Endothelial cell of umbilical vein (primary cell): ENCODE results near the gene ZAR1L. TPM values are rescaled to one million over a fixed set of nuclear protein-coding genes. Genes with fewer than 3 reads are reported as not detected.

ENCODE experiments used
- BruUV-seq: library from RNA; stranded (reverse); fragments of 400-500 nt; replicated peaks from 2 replicates; lab custom pipeline; 2021; lab: Mats Ljungman, UMichigan
- CTCF ChIA-PET: fragments of 300-600, 350-600 bp; sonication (Branson Sonifier 250); formaldehyde crosslinking; loops from one replicate; lab custom pipeline; 2021; ENCODE audit warnings: antibody characterized with exemption, inconsistent platforms; lab: Charles Lee
- POLR2A ChIA-PET: fragments of 300-600, 350-600 bp; sonication (Branson Sonifier 250); formaldehyde crosslinking; loops from one replicate; lab custom pipeline; 2021; ENCODE audit warnings: antibody characterized with exemption, inconsistent platforms; lab: Charles Lee
- DNase-seq: peaks from one replicate; pipeline ENCODE4 v3.0.0-alpha.2; 2011; ENCODE audit warnings: low read depth, low spot score
- FAIRE-seq: peaks from 2 replicates; lab custom pipeline; 2011; peaks lifted over from hg19 to GRCh38; lab: Jason Lieb, UNC
- H2AFZ ChIP-seq: 2 replicates; pipeline ENCODE4 v1.6.0; 2012; ENCODE audit warnings: low read depth, low read length, control low read depth, inconsistent platforms
- H3K27ac ChIP-seq: 2 replicates; pipeline ENCODE4 v1.5.1; 2011; ENCODE audit warnings: low read depth, mild to moderate bottlenecking, control low read depth, low read length, moderate library complexity; ENCODE audit not compliant: insufficient read depth
- H3K27me3 ChIP-seq, 2 experiments: 2 replicates each; pipeline versions ENCODE4 v1.6.0 to v1.6.1; 2011; ENCODE audit warnings: low read length in 2 of 2, mixed read lengths in 1 of 2; ENCODE audit not compliant: control insufficient read depth in 2 of 2, insufficient read depth in 2 of 2
- H3K36me3 ChIP-seq, 2 experiments: 2 replicates in 1 of 2; 3 replicates in 1 of 2; pipeline ENCODE4 v1.5.1; 2011; ENCODE audit warnings: low read length in 2 of 2, mild to moderate bottlenecking in 1 of 2, moderate library complexity in 1 of 2; ENCODE audit not compliant: control insufficient read depth in 2 of 2, insufficient read depth in 2 of 2; ENCODE audit errors: extremely low read depth in 1 of 2
- H3K4me1 ChIP-seq: 3 replicates; pipeline ENCODE4 v1.5.1; 2011; ENCODE audit warnings: mild to moderate bottlenecking, low read length; ENCODE audit not compliant: control insufficient read depth, insufficient read depth; ENCODE audit errors: extremely low read depth
- H3K4me2 ChIP-seq: 2 replicates; pipeline ENCODE4 v1.6.1; 2011; ENCODE audit warnings: low read length, control low read depth, mixed read lengths; ENCODE audit not compliant: insufficient read depth
- H3K4me3 ChIP-seq, 3 experiments: fragments of 200-600 bp in 1 of 3; sonication (generic), shearing (Covaris generic) in 1 of 3; replicated peaks in 1 of 3; 2 replicates each; pipeline ENCODE4 v1.5.1; 2011 to 2016; ENCODE audit warnings: control low read depth in 3 of 3, low read length in 3 of 3, mild to moderate bottlenecking in 2 of 3, inconsistent platforms in 1 of 3, low read depth in 1 of 3, moderate library complexity in 1 of 3; ENCODE audit not compliant: insufficient read depth in 1 of 3
- H3K79me2 ChIP-seq: 2 replicates; pipeline ENCODE4 v1.6.0; 2012; ENCODE audit warnings: low read length, inconsistent platforms; ENCODE audit not compliant: control insufficient read depth, insufficient read depth
- H3K9ac ChIP-seq: replicated peaks from 2 replicates; pipeline ENCODE3; 2011; ENCODE audit warnings: low read length, control low read depth; ENCODE audit not compliant: insufficient read depth; ENCODE audit errors: extremely low read depth
- H3K9me1 ChIP-seq: replicated peaks from 3 replicates; pipeline ENCODE4 v1.6.0; 2011; ENCODE audit warnings: mild to moderate bottlenecking, low read length; ENCODE audit not compliant: control insufficient read depth, insufficient read depth; ENCODE audit errors: extremely low read depth
- H3K9me3 ChIP-seq: replicated peaks from 2 replicates; pipeline ENCODE4 v1.5.1; 2012; ENCODE audit warnings: low read length, inconsistent platforms; ENCODE audit not compliant: control insufficient read depth, insufficient read depth
- H4K20me1 ChIP-seq: replicated peaks from 2 replicates; pipeline ENCODE3; 2011; ENCODE audit warnings: mild to moderate bottlenecking, low read length; ENCODE audit not compliant: control insufficient read depth, insufficient read depth; ENCODE audit errors: extremely low read depth
- CTCF ChIP-seq, 2 donors: IDR thresholded peaks; 1 replicate in 1 of 2; 2 replicates in 1 of 2; pipeline ENCODE4 v1.5.1; 2011; ENCODE audit warnings: low read length in 2 of 2, mild to moderate bottlenecking in 2 of 2, moderate library complexity in 2 of 2, control low read depth in 1 of 2, inconsistent platforms in 1 of 2, low read depth in 1 of 2; ENCODE audit not compliant: insufficient read depth in 1 of 2; ENCODE audit errors: extremely low read depth in 1 of 2
- EZH2 ChIP-seq: IDR thresholded peaks from 2 replicates; pipeline ENCODE4 v1.6.1; 2012; ENCODE audit warnings: borderline replicate concordance, low read depth, mild to moderate bottlenecking, moderate library complexity, low read length, inconsistent platforms; ENCODE audit not compliant: severe bottlenecking
- FOS ChIP-seq: IDR thresholded peaks from 2 replicates; pipeline ENCODE4 v1.6.1; 2011; ENCODE audit warnings: mild to moderate bottlenecking, low read length, moderate library complexity, borderline replicate concordance; ENCODE audit not compliant: insufficient read depth
- GATA2 ChIP-seq: IDR thresholded peaks from 2 replicates; pipeline ENCODE4 v1.7.0; 2011; ENCODE audit warnings: low read depth, mild to moderate bottlenecking, moderate library complexity, mixed read lengths, low read length; ENCODE audit not compliant: insufficient read length, insufficient read depth
- JUN ChIP-seq: IDR thresholded peaks from 2 replicates; pipeline ENCODE4 v1.6.1; 2011; ENCODE audit warnings: borderline replicate concordance, low read depth; ENCODE audit not compliant: insufficient read length, insufficient read depth
- MAX ChIP-seq: IDR thresholded peaks from 2 replicates; pipeline ENCODE4 v1.6.1; 2011; ENCODE audit not compliant: insufficient read depth, insufficient read length
- MYC ChIP-seq: IDR thresholded peaks from one replicate; pipeline ENCODE4 v1.6.1; 2011; ENCODE audit warnings: mild to moderate bottlenecking, low read depth, low read length
- POLR2A ChIP-seq: IDR thresholded peaks from 2 replicates; pipeline ENCODE4 v1.6.1; 2012; ENCODE audit warnings: low read depth, mild to moderate bottlenecking, control low read depth, low read length
- POLR2AphosphoS5 ChIP-seq: IDR thresholded peaks from 2 replicates; pipeline ENCODE4 v1.6.1; 2012; ENCODE audit warnings: low read depth, mild to moderate bottlenecking, control low read depth, low read length, moderate library complexity; ENCODE audit not compliant: insufficient read depth
- dilution Hi-C: fragments of 300-500 bp; cut with MboI; formaldehyde crosslinking; loops from one replicate; pipeline ENCODE4 v1.15.0; 2019; ENCODE audit warnings: low sequenced_read_pairs; ENCODE audit not compliant: extremely low pct_ligation_motif_present
- intact Hi-C: fragments of 100-400 bp; cut with micrococcal nuclease; formaldehyde crosslinking; loops from one replicate; pipeline ENCODE4 v1.10.0; 2022
- polyA plus RNA-seq, 4 experiments: library from polyadenylated mRNA; depleted of rRNA in 3 of 4; stranded (reverse) in 3 of 4; unstranded in 1 of 4; fragments of >200 nt; gene quantifications; 2 replicates each; pipeline versions ENCODE4 v1.2.1 to v1.2.3, GENCODE V29; 2011 to 2012; ENCODE audit warnings: missing spikeins in 1 of 4
- total RNA-seq: library from RNA; stranded (reverse); gene quantifications from 2 replicates; pipeline ENCODE4 v1.2.3, GENCODE V29; 2021

Gene ZAR1L
- total and polyA plus RNA-seq, 2 donors (not counting 3 experiments of a cell fraction or from before 2014, with no cell fraction given): not detected

- dilution Hi-C loops (no loop called here), intact Hi-C loops (no loop called here)
- no peaks in the 10 kb centered on the region for H3K27me3 ChIP-seq
Measured at GRCh38 chr13:32302461-32302860, 12.7 kb downstream of the ZAR1L start.

DNA sequence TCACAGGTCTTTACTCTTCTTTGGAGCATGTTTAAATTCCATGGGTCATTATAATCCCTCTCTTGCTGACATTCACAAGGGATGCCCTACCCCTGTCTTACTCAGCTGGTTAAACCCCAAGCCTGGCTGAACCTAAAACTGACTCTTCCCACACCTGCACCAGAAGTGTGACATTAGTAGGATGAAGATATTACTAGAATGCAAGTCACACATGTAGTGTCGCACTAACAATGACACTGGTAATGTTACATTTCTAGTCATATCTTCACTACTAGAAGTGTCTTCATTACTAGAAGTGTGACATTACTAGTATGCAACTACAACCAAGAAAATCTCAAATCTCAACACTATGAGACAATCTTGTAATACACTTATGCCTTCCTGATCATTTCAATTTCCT lies 14.2 kb downstream of the ZAR1L start:
- TF ChIP-seq CTCF (IDR thresholded peaks at IDR 0.05; ENCODE audit: extremely low read depth in 1 of 2, insufficient read depth in 1 of 2, low read depth in 1 of 2, low read length in 2 of 2): no peak
- no peak for TF ChIP-seq MAX
- TF ChIP-seq FOS: no peak
- no peak for TF ChIP-seq MYC
- no peak for TF ChIP-seq JUN
- no peak for TF ChIP-seq GATA2
- no peak for TF ChIP-seq POLR2A
- TF ChIP-seq EZH2: no peak
- no peak for TF ChIP-seq POLR2AphosphoS5
- BruUV-seq: no TSS peak
- Histone ChIP-seq H3K27ac (no peak overlapping the region), H3K79me2 (no peaks in the 10 kb centered on the region), H3K27me3 (no peaks in the 10 kb centered on the region), H3K36me3 (no peaks in the 10 kb centered on the region), H3K9me1 (no peaks in the 10 kb centered on the region), H3K4me3 (no peak overlapping the region), H3K4me2 (no peak overlapping the region), H2AFZ (no peak overlapping the region), H3K9ac (no peak overlapping the region), H3K4me1 (peaks cover 9% of the 10 kb centered on the region), H3K9me3 (no peaks in the 10 kb centered on the region), H4K20me1 (no peaks in the 10 kb centered on the region)
- CTCF ChIA-PET: interaction anchor here (1.0 to 2.6 kb wide), 4 partner anchors 13 to 55 kb away, joined by 3 to 16 read pairs (median 4); no protein-coding TSS in a partner anchor
- FAIRE-seq (no peak), DNase-seq (no peak)
- dilution Hi-C loops: no loop called here
- POLR2A ChIA-PET: no interaction called here
- intact Hi-C loops: no loop called here

More at GRCh38 chr13:32302461-32302860, 12.7 kb downstream of the ZAR1L start:
- Histone ChIP-seq H4K20me1 (no peaks in the 10 kb centered on the region), H3K27ac (no peak overlapping the region), H3K4me3 (no peak overlapping the region), H3K4me2 (no peak overlapping the region), H3K4me1 (peaks cover 9% of the 10 kb centered on the region), H3K79me2 (no peaks in the 10 kb centered on the region), H3K9ac (no peak overlapping the region), H3K9me1 (no peaks in the 10 kb centered on the region), H3K9me3 (no peaks in the 10 kb centered on the region), H2AFZ (no peak overlapping the region), H3K36me3 (no peaks in the 10 kb centered on the region)
- ChIA-PET POLR2A (no interaction called here), CTCF (interaction anchor here (2.6 kb wide), 1 partner anchor 56 kb away, joined by 16 read pairs; no protein-coding TSS in a partner anchor)
- DNase-seq: no peak
- FAIRE-seq: no peak
- TF ChIP-seq FOS: no peak
- no TSS peak for BruUV-seq
